GM12878 (cell line): Measurements from ENCODE around the gene WWOX.

ENCODE experiments used
- ZNF24 ChIP-seq: fragments of 450-650 bp; IDR thresholded peaks from 2 replicates; pipeline ENCODE4 v1.6.1; 2017; ENCODE audit warnings: antibody characterized with exemption, mild to moderate bottlenecking
- TF ChIP-seq, protein P1 (sequence below), 3 experiments: IDR thresholded peaks in 2 of 3; conservative IDR thresholded peaks in 1 of 3; 2 replicates each; pipeline ENCODE4 v1.5.1; 2011; ENCODE audit warnings: low read depth in 3 of 3, low read length in 3 of 3, mild to moderate bottlenecking in 3 of 3, control low read depth in 2 of 3, moderate library complexity in 2 of 3, inconsistent platforms in 1 of 3, mixed read lengths in 1 of 3; ENCODE audit not compliant: control insufficient read depth in 2 of 3, insufficient read depth in 1 of 3; ENCODE audit errors: extremely low read depth in 1 of 3
- TF ChIP-seq, protein P2 (sequence below): fragments of 450-650 bp; IDR thresholded peaks from 2 replicates; pipeline ENCODE4 v1.6.1; 2017; ENCODE audit warnings: mild to moderate bottlenecking, moderate library complexity

GRCh38 chr16:78851266-78851665 lies 751.8 kb downstream of the WWOX start:
- TF ChIP-seq, protein P1, sequence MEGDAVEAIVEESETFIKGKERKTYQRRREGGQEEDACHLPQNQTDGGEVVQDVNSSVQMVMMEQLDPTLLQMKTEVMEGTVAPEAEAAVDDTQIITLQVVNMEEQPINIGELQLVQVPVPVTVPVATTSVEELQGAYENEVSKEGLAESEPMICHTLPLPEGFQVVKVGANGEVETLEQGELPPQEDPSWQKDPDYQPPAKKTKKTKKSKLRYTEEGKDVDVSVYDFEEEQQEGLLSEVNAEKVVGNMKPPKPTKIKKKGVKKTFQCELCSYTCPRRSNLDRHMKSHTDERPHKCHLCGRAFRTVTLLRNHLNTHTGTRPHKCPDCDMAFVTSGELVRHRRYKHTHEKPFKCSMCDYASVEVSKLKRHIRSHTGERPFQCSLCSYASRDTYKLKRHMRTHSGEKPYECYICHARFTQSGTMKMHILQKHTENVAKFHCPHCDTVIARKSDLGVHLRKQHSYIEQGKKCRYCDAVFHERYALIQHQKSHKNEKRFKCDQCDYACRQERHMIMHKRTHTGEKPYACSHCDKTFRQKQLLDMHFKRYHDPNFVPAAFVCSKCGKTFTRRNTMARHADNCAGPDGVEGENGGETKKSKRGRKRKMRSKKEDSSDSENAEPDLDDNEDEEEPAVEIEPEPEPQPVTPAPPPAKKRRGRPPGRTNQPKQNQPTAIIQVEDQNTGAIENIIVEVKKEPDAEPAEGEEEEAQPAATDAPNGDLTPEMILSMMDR (IDR thresholded peaks at IDR 0.05 in 2 of 3, conservative IDR thresholded peaks at IDR 0.05 in 1 of 3; ENCODE audit: control insufficient read depth in 2 of 3, extremely low read depth in 1 of 3, insufficient read depth in 1 of 3, low read depth in 3 of 3, low read length in 3 of 3): no peak
- TF ChIP-seq, protein P2, sequence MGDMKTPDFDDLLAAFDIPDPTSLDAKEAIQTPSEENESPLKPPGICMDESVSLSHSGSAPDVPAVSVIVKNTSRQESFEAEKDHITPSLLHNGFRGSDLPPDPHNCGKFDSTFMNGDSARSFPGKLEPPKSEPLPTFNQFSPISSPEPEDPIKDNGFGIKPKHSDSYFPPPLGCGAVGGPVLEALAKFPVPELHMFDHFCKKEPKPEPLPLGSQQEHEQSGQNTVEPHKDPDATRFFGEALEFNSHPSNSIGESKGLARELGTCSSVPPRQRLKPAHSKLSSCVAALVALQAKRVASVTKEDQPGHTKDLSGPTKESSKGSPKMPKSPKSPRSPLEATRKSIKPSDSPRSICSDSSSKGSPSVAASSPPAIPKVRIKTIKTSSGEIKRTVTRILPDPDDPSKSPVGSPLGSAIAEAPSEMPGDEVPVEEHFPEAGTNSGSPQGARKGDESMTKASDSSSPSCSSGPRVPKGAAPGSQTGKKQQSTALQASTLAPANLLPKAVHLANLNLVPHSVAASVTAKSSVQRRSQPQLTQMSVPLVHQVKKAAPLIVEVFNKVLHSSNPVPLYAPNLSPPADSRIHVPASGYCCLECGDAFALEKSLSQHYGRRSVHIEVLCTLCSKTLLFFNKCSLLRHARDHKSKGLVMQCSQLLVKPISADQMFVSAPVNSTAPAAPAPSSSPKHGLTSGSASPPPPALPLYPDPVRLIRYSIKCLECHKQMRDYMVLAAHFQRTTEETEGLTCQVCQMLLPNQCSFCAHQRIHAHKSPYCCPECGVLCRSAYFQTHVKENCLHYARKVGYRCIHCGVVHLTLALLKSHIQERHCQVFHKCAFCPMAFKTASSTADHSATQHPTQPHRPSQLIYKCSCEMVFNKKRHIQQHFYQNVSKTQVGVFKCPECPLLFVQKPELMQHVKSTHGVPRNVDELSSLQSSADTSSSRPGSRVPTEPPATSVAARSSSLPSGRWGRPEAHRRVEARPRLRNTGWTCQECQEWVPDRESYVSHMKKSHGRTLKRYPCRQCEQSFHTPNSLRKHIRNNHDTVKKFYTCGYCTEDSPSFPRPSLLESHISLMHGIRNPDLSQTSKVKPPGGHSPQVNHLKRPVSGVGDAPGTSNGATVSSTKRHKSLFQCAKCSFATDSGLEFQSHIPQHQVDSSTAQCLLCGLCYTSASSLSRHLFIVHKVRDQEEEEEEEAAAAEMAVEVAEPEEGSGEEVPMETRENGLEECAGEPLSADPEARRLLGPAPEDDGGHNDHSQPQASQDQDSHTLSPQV: no peak
- no peak for TF ChIP-seq ZNF24
